Tongue (tissue), 2 donors: ENCODE data around the gene LTBP1. TPM values are rescaled to one million over a fixed set of nuclear protein-coding genes. Genes with fewer than 3 reads are reported as not detected.
"Not testable (repeated sequence)": the region's sequence is repeated elsewhere in the genome, so short reads cannot be mapped to it uniquely, and the experiment has no call there.

ENCODE experiments used
- DNase-seq: peaks from one replicate; pipeline ENCODE4 v3.0.0-alpha.2; 2015
- total RNA-seq: library from RNA; depleted of rRNA; stranded (reverse); fragments of >200 nt; gene quantifications from one replicate; pipeline ENCODE4 v1.2.3, GENCODE V29; 2014

Gene LTBP1
- total RNA-seq, 1 donor from 2014 or later: 167 TPM

DNA sequence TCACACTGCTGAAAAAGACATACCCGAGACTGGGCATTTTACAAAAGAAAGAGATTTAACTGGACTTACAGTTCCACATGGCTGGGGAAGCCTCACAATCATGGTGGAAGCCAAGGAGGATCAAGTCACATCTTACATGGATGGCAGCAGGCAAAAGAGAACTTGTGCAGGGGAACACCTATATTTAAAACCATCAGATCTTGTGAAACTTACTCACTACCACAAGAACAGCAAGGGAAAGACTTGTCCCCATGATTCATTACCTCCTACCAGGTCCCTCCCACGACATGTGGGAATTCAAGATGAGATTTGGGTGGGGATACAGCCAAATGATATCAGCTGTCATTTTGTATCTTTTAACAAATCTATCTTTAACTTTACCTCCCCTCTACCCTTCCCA is 278.6 kb downstream of the LTBP1 start:
- no peak for DNase-seq

DNA sequence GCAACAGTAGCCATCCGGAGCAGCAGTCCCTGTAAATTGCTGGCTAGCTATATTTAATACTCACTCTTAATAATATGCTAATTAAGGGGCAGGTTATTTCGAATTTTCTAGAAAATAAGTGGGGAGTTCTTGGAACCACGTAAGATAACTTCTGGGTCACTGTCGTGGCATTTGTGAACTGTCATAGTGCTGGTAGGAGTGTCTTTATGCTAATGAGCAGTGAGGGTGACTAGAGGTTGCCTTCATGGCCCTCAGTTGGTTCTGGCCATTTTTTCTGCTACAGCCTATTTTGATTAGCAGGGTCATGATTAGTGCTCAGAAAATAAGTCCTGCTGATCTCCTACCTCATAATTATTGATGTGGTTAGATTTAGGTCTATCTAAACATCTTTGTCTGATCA is 279.8 kb downstream of the LTBP1 start:
- DNase-seq: no peak

DNA sequence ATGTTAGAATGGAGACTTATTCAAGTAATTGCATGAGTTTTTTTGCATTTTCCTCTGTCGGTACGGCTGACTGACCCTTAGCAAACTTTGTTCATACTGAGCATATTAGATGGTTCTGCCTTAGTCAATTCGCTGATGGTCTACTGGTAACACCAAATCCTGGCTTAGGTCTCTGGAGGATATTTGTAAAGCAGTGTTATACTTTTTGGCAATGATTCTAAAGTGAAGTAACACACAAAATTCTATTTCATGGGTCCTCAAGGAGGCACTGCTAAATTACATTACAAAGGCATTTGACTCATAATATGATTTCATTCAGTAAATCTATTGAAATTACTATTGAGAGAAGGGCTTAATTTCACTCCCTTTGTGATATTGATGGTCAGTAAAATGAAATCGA is 282.9 kb downstream of the LTBP1 start:
- no peak for DNase-seq

DNA sequence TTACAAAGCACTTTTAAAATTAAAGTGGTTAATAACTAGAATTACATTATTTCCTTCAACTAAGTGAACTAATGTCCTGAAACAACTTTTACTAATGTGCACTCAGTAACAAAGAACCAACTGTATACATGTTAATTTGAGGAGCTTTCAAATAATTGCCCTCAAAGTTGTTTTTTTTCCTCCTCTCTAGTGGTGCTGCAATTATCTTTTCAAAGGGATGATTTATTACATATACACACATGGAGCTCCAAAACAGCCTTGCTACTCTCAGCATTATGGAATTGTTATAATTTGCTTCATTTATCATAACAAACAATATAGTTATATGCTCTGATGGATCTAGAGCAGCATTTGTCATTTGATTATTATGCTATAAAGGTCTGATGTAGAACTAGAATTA is 283.4 kb downstream of the LTBP1 start:
- no peak for DNase-seq

DNA sequence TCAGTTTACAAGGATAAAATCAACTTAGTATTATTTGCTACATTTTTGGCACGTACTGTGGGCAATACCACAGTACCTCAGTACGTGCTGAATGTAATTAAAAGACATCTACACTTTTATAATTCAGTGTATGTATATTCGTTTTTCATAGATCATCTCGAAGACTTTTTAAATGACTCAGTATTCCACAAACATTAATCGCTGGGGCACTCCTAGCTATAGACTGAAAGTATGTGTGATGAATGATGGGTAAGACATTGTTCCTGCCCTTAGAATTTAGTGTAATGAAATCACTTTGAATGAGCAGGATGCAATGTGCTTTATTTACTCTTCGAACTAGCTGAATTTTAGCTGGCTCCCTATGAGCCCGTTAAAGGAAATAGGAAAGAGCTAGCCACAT is 284.1 kb downstream of the LTBP1 start:
- DNase-seq: no peak

DNA sequence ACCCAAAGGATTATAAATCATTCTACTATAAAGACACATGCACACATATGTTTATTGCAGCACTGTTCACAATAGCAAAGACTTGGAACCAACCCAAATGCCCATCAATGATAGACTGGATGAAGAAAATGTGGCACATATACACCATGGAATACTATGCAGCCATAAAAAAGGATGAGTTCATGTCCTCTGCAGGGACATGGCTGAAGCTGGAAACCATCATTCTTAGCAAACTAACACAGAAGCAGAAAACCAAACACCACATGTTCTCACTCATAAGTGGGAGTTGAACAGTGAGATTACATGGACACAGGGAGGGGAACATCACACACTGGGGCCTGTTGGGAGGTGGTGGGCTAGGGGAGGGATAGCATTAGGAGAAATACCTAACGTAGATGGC is 288.8 kb downstream of the LTBP1 start:
- DNase-seq: not testable (repeated sequence)

DNA sequence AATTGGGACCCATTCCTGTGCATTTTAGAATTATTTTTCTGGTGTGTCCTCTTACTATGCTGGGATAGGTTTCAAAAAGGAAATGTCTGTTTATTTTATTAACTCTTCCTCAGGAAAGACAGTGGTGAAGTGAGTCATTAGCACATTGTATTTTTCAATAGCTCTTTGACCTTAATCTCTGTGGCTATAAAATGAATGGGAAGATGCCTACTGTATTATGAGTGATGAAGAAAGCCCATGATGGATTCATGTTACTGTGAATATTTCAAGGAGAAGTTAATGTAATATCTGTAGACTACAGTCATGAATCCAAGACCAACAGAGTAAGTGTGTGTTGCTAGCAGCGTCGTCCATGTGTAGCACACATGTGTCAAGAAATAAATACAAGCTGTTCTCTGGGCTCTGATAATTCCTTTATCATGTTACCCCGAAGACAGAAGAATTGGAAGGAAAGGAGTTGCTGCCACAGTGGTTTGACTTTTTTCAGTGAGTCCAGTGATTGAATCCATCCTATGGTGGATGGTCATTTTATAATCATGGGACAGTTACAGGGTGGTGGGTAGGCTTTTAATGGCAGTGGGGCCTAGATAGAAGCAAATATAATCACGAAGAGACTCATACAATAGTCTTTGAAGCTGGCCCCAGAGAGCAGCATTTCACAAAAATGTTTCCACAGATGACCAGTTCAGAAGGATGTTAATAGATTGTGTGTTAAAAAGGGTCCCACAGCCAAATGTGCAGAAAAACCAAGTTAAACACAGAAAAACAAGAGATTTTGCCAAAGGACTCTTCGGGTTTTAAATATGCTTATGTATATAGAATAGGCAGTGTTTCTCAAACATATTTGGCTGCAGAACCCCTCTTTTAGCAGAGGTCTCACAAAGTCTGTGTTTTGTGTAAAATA is 290.0 kb downstream of the LTBP1 start:
- DNase-seq: no peak

DNA sequence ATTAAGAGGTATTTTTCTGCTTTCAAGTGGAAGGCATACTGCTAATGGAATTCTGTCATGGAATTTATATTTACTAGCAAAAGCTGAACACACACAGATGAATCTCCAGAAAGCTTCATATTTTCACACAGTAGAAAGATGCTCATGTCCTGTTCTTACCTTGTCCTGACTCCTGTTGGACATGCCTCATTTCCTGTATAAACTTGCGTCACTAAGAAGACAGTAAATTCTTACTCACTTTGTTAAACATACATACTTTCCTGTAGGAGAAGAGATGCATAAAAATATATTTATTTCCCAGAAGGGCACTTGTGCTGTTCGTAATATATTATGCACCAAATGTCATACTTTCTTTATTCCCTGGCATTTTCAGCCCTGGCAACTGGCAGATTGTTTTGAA is 291.4 kb downstream of the LTBP1 start:
- DNase-seq: no peak

DNA sequence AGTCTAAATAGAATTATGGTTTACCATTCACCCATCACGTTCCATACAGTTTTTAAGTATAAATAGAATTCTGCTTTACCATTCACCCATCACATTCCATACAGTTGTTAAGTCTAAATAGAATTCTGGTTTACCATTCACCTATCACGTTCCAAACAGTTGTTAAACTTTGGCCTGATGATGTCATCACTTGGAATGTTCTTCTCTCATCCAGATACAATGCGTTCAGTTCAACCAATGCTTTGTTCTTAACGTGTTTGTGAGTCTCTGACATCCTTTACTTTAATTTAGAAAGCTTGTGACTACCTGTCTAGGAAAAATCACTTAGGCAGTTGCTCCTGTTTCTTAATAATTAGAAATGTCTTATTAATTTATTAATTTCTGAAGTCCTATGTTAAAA is 293.4 kb downstream of the LTBP1 start:
- DNase-seq: no peak

DNA sequence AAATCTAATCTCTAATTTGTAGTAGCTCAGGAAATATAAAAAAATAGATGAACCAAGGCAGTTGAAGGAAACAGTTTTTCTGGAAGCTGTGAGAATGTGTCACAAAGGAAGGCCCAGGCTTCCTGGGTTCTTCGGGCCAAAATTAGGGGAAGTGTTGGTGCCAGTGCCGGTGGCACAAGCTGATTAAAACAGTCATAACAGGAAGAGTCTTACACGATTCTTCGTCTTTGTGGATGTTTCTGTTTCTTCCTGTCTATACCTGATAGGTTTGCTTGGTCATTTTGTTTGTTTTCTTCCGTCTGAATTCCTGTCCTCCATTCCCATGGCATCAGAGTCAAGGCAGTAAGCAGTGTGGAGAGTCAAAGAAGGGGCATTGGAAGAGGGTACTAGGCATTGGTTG is 294.3 kb downstream of the LTBP1 start:
- DNase-seq: no peak

DNA sequence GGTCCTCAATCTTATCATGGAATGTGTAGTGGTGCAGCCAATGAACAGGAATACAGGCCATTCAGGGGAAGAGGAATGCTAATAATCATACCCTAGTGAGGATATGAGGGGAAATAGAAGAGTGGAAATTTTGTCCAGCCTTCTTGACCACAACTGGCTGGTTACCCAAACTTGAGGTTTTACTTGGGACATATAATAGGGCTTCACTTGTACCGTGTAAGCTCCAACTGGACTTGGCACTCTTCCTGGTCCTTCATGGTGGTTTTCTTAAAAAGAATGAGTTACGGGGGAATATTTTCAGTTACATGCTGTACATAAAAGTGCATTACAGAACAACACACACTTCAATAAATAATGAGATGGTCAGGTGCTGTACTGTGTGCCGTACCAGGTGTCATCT is 294.8 kb downstream of the LTBP1 start:
- peak; percentile 49 for DNase-seq

DNA sequence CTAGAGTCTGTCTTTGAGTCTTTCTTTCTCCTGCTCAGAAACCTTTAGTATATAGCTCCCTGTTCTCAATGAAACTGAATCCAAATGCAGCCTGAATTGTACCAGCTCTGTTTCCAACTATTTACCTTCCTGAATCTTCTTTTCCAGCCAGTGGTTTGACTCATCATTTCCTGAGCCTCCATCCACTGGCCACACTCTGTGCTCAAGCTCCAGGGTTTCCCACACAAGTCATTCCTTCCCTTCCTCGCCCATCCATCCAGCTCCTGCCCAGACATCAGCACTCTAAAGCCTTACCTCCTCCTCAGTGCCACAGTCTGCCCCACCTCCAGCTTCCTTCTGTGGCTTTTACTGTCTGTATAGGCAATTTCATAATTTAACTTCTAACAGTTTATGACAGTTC is 296.1 kb downstream of the LTBP1 start:
- no peak for DNase-seq

DNA sequence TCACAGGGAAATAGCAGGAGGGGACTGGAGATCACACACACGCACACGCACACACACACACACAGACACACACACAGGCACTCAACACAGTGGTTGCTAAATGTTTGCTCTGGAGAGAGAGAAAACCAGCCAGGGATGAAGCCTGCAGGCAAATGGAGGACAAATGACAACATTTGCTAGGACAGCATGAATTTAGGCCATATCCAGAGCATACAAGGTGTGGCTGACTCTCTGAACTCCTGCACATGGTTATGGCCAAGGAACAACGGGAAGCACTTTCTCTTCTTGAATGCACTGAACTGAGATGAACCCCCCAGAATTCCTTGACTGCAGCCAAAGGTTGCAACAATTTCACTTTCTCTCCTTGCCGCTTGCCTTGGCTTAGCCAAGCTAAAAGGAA is 299.7 kb downstream of the LTBP1 start:
- no peak for DNase-seq

DNA sequence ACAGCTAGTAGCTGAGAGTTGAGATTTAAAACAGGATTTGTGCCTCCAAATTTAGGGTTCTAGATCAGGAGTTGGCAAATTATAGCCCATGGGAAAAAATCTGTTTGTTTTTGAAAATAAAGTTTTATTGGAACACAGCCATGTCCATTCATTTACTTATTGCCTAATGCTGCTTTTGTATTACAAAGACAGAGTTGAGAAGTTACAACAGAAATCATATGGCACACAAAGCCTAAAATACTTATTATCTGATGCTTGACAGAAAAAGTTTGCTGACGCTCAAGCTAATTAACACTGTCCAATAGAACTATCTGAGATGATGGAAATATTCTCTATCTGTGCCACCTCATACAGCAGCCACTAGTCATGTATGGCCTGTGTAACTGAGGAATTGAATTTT is 300.6 kb downstream of the LTBP1 start:
- DNase-seq: no peak

DNA sequence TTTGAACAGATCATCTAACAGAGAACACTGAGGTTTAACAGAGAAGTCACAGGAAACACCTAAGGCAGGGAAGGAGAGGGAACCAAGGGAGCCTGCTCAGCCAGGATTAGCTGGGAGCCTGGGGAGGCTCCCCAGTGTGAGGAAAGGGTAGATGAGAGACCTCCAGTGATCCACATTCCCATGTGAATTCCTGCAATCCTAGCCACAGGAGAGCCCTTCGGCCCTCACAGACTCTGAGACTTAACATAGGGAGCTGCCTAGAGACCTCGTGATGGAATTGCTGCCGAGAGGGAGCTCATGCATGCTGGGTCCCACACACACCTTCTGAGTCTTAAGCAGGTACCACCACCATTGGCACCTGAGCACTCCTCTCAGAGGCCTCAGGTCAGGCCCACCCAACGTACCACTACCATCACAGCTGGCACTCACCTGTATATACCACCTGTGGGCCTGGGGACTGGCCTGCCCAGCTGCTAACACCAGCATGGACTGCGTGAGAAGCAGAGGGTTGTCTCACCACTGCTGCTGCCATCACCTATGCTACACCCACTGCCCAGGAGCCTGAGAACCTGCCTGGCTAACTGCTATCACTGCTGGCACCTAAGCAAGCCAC is 303.8 kb downstream of the LTBP1 start:
- DNase-seq: no peak

DNA sequence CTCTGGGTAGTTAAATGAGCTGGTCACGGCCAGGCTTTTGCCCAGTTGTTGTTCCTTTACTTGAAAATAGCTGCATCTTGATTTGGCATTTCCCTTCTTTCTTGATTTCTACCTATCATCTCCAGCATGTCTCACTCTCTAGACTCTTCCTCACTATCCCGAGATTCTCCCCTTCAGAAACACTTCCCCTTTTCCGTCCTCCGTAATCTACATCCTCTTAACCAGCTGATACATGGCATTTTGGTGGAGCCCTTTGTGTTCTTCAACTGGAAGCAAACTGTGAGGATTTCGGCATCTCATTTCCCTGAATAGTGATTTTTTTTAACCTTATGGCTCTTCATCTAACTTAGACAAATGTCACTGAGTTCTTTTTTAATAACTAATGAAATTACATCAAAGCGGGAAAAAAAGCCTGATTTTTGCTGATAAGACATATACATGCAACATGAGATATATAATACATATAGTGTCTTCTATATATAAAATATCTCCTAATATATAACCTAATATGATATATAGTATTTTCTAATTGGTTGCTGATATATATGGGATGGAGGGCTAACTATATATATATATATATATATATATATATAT is 309.5 kb downstream of the LTBP1 start:
- DNase-seq: no peak

DNA sequence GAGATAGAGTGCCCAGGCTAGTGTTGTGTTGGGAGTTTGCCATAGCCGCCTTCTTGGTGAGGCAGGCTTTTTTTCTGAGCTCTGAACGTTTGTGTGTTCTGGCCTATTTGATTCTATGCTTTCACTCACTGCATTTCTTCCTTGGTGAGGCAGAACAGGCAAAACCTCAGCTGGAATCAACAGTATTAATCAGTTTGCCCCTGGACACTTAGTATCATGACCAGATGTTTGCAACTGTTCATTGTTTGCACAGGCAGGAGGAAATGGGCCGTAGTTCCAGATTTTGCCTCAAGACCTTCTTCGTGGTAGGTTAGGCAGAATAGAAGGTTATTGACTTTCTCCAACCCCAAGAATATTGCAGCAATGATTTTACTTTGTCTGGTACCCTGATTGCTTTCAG is 311.6 kb downstream of the LTBP1 start:
- no peak for DNase-seq

DNA sequence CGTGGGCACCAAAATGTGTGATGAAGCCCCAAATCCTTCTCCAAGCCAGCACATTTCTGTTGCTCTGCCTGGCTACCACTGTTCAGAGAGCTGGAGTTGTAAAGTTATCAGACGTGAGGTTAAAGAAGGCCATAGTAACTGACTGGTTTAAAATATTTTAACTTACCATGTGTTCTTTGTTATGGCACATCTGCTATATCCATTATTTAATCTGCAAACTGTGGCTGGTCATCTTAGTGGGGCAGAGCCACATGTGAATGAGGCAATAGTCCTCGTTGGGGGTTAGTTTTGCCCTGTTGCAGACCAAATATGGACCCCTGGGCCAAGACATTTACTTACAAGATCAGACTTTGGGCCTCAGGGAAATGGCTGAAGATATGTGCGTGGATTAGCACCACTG is 315.3 kb downstream of the LTBP1 start:
- DNase-seq: no peak

DNA sequence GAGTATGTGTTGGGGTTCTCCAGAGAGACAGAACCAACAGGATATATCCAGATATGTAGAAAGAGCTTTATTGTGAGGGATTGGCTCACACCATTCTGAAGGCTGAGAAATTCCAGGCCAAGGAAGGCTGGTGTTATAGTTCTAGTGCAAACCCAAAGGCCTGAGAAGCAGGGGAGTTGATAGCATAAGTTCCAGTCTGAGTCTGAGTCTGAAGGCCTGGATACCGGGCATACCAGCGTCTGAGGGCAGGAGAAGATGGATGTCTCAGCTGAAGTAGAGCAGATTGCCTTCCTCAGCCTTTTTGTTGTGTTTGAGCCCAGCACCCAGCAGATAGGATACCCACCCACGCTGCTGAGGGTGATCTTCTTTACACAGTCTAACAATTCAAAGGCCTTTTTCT is 318.0 kb downstream of the LTBP1 start:
- DNase-seq: no peak

DNA sequence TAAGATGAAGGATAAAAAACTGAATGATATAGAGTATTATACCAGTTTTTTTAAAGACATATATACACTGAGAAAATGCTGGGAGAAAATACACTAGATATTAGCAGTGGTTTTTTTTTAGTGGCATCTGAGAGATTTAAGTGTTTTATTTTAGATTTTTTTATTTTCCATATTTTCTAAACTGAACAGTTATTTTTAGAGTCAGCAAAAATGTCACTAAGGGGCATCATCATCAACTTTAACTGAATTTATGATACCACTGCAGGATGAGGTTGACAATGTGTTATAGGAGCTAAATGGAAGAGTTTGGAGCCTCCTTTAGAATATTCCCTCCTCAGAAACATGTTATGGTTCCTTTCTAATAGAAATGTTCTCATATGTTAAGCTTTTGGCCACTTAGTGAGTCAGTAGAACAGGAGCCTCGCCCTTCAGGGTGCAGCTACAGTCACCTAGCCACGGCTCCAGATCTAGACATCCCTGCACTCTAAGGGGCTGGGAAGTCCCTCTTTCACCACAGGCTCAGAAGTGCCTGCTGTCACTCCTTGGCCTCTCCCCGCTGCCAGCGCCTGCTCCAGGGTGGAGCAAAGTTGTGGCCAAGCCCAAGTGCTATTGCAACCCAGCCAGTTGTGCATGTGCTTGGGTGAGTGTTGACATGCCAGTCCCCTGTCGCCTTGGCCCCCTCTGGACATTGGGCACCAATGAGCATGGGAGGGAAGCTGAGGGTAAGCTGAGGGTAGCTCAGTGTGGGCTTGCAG is 319.0 kb downstream of the LTBP1 start:
- DNase-seq: no peak

DNA sequence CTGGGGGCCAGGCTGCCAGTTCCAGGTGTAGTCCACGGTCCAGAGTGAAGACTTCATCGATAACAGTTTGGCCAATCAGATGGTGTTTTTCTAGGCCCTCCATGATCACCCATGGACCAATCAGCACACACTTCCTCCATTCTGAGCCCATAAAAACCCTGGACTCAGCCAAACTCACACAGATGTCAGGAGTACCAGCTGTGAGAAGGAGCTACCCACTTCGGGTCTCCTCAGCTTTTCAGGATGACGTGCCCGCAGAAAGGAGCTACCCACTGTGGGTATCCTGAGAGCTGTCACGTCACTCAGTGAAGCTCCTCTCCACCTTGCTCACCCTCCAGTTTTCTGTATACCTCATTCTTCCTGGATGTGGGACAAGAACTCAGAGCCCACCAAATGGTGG is 319.7 kb downstream of the LTBP1 start:
- no peak for DNase-seq

DNA sequence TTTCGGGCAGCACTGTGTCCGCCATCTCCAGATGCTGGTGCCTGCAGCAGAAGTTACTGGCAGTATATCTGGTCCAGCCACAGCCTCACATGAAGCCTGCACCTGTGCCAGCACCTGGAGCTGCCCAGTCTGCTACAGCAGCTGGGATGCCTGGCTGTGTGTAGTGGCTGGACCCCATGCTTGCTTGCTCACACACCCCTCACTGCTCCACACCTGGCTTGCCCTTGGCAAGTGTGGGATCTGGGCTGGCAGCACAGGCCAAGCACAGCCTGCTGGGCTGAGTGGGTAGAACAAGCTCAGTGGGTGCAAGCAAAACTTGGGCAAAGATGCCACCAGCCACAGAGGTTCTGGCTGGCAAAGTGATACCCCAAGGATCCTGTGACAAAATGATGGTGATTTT is 320.3 kb downstream of the LTBP1 start:
- DNase-seq: no peak

DNA sequence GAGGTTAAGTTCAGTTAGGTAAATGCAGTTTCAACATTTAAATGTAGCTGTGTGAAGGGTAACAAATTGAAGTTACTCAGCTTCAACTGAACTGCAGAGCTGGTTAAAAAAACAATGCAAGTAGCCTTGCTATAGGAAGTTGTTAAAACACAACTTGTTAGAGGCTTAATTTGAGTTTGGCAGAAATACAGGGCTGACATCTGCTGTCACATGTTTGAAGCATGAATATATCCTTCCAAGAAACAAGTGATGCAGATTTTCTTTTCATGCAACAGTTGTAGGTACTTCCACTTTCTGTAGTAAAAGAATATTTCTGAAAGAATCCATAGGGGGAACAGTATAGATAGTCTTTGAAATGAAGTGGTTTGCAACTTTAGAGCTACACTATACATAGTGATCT is 321.0 kb downstream of the LTBP1 start:
- DNase-seq: peak; percentile 91
